H1 (cell line): Measurements from ENCODE around the gene PFKP. TPM values are rescaled to one million over a fixed set of nuclear protein-coding genes. Genes with fewer than 3 reads are reported as not detected.

ENCODE experiments used
- CTCF ChIA-PET: fragments of 300-600 bp; sonication (Branson Sonifier 250); formaldehyde crosslinking; loops from one replicate; lab custom pipeline; 2021; ENCODE audit not compliant: partially characterized antibody; lab: Charles Lee
- POLR2A ChIA-PET: fragments of 300-600 bp; sonication (Branson Sonifier 250); formaldehyde crosslinking; loops from one replicate; lab custom pipeline; 2021; ENCODE audit warnings: inconsistent platforms; ENCODE audit not compliant: partially characterized antibody; lab: Charles Lee
- DNase-seq, 2 experiments: peaks; one replicate each; pipeline versions ENCODE4 v3.0.0 to v3.0.0-alpha.2; 2010 to 2022; ENCODE audit warnings: low spot score in 2 of 2, low read depth in 1 of 2, mixed read lengths in 1 of 2
- FAIRE-seq: peaks from 2 replicates; lab custom pipeline; 2011; peaks lifted over from hg19 to GRCh38; lab: Jason Lieb, UNC
- H2AFZ ChIP-seq: 2 replicates; pipeline ENCODE4 v1.8.1; 2012; ENCODE audit warnings: low read length, inconsistent platforms
- H2AK5ac ChIP-seq: 2 replicates; pipeline ENCODE4 v1.6.1; 2013; ENCODE audit warnings: low read depth, low read length
- H2BK120ac ChIP-seq: replicated peaks from 2 replicates; pipeline ENCODE3; 2013; ENCODE audit warnings: low read depth, low read length, inconsistent platforms
- H2BK12ac ChIP-seq: 2 replicates; pipeline ENCODE4 v1.6.1; 2013; ENCODE audit warnings: low read depth, low read length
- H2BK15ac ChIP-seq: 2 replicates; pipeline ENCODE4 v1.6.1; 2013; ENCODE audit warnings: low read length
- H2BK20ac ChIP-seq: 2 replicates; pipeline ENCODE4 v1.6.1; 2013; ENCODE audit warnings: low read length
- H2BK5ac ChIP-seq: 2 replicates; pipeline ENCODE4 v1.6.1; 2013; ENCODE audit warnings: low read depth, low read length
- H3K14ac ChIP-seq: 2 replicates; pipeline ENCODE4 v1.6.1; 2013; ENCODE audit warnings: inconsistent platforms; ENCODE audit not compliant: insufficient read length
- H3K18ac ChIP-seq: 2 replicates; pipeline ENCODE4 v1.6.1; 2013; ENCODE audit warnings: low read length; ENCODE audit errors: extremely low read depth
- H3K23ac ChIP-seq: 2 replicates; pipeline ENCODE4 v1.6.1; 2013; ENCODE audit warnings: inconsistent platforms; ENCODE audit not compliant: insufficient read length
- H3K23me2 ChIP-seq: 2 replicates; pipeline ENCODE4 v1.6.1; 2013; ENCODE audit warnings: low read depth, low read length
- H3K27ac ChIP-seq: 2 replicates; pipeline ENCODE4 v1.6.1; 2011; ENCODE audit warnings: low read depth, low read length, inconsistent platforms
- H3K27me3 ChIP-seq, 4 experiments: replicated peaks in 1 of 4; 1 replicate in 1 of 4; 2 replicates in 3 of 4; pipeline versions ENCODE4 v1.6.1 to v1.8.1; 2011 to 2013; ENCODE audit warnings: low read length in 3 of 4, mild to moderate bottlenecking in 3 of 4, inconsistent platforms in 2 of 4, mixed read lengths in 2 of 4, moderate library complexity in 1 of 4; ENCODE audit not compliant: control insufficient read depth in 3 of 4, insufficient read depth in 3 of 4; ENCODE audit errors: extremely low read depth in 1 of 4
- H3K36me3 ChIP-seq, 4 experiments: 2 replicates each; pipeline versions ENCODE4 v1.6.1 to v1.8.1; 2011 to 2013; ENCODE audit warnings: mild to moderate bottlenecking in 4 of 4, low read length in 3 of 4, moderate library complexity in 2 of 4, control low read depth in 1 of 4, inconsistent platforms in 1 of 4; ENCODE audit not compliant: insufficient read depth in 4 of 4, control insufficient read depth in 2 of 4
- H3K4ac ChIP-seq: replicated peaks from 2 replicates; pipeline ENCODE3; 2013; ENCODE audit warnings: low read length, low read depth, mixed read lengths, inconsistent platforms; ENCODE audit not compliant: insufficient read length
- H3K4me1 ChIP-seq, 4 experiments: replicated peaks in 1 of 4; 1 replicate in 1 of 4; 2 replicates in 3 of 4; pipeline versions ENCODE4 v1.6.1 to v1.8.1; 2011 to 2013; ENCODE audit warnings: low read length in 3 of 4, inconsistent platforms in 2 of 4, mixed read lengths in 1 of 4; ENCODE audit not compliant: insufficient read depth in 4 of 4, control insufficient read depth in 3 of 4
- H3K4me2 ChIP-seq, 2 experiments: 2 replicates each; pipeline versions ENCODE4 v1.6.1 to v1.8.1; 2011 to 2013; ENCODE audit warnings: low read depth in 2 of 2, low read length in 2 of 2, control low read depth in 1 of 2, inconsistent platforms in 1 of 2, mild to moderate bottlenecking in 1 of 2; ENCODE audit not compliant: insufficient read depth in 1 of 2
- H3K4me3 ChIP-seq, 4 experiments: fragments of 200-600, 300-600 bp in 1 of 4; sonication (generic), shearing (Covaris generic), sonication (Bioruptor Twin) in 1 of 4; 2 replicates each; pipeline versions ENCODE4 v1.5.1 to v1.8.1; 2011 to 2016; ENCODE audit warnings: low read length in 4 of 4, low read depth in 3 of 4, control low read depth in 2 of 4, inconsistent platforms in 2 of 4, mild to moderate bottlenecking in 2 of 4, mixed read lengths in 1 of 4, moderate library complexity in 1 of 4; ENCODE audit not compliant: insufficient read depth in 2 of 4; ENCODE audit errors: extremely low read depth in 1 of 4
- H3K56ac ChIP-seq: replicated peaks from 2 replicates; pipeline ENCODE3; 2013; ENCODE audit warnings: low read depth, mild to moderate bottlenecking, mixed read lengths, low read length, inconsistent platforms; ENCODE audit not compliant: insufficient read length
- H3K79me1 ChIP-seq: 2 replicates; pipeline ENCODE4 v1.6.1; 2013; ENCODE audit warnings: low read depth, low read length, control low read depth
- H3K79me2 ChIP-seq, 2 experiments: 2 replicates each; pipeline versions ENCODE4 v1.6.1 to v1.8.1; 2012 to 2013; ENCODE audit warnings: low read length in 2 of 2, mild to moderate bottlenecking in 2 of 2, inconsistent platforms in 1 of 2; ENCODE audit not compliant: insufficient read depth in 2 of 2, control insufficient read depth in 1 of 2
- H3K9ac ChIP-seq, 4 experiments: replicated peaks in 1 of 4; 1 replicate in 1 of 4; 2 replicates in 3 of 4; pipeline versions ENCODE4 v1.6.1 to v1.8.1; 2011 to 2013; ENCODE audit warnings: low read depth in 3 of 4, low read length in 3 of 4, control low read depth in 2 of 4, mild to moderate bottlenecking in 2 of 4, moderate library complexity in 2 of 4, inconsistent platforms in 1 of 4; ENCODE audit errors: extremely low read depth in 1 of 4
- H3K9me3 ChIP-seq, 2 experiments: 2 replicates each; pipeline versions ENCODE4 v1.6.1 to v1.8.1; 2012 to 2013; ENCODE audit warnings: mild to moderate bottlenecking in 2 of 2, moderate library complexity in 2 of 2, control low read depth in 1 of 2, inconsistent platforms in 1 of 2, low read depth in 1 of 2, low read length in 1 of 2, mixed read lengths in 1 of 2; ENCODE audit not compliant: insufficient read depth in 2 of 2
- H4K20me1 ChIP-seq, 2 experiments: replicated peaks in 1 of 2; 2 replicates each; pipeline versions ENCODE3 to v1.8.1; 2011 to 2013; ENCODE audit warnings: inconsistent platforms in 2 of 2, low read length in 2 of 2, mild to moderate bottlenecking in 1 of 2; ENCODE audit not compliant: insufficient read depth in 2 of 2, control insufficient read depth in 1 of 2
- H4K5ac ChIP-seq: 2 replicates; pipeline ENCODE4 v1.6.1; 2013; ENCODE audit warnings: low read length, low read depth, mixed read lengths, inconsistent platforms; ENCODE audit not compliant: insufficient read length
- H4K8ac ChIP-seq: 2 replicates; pipeline ENCODE4 v1.8.0; 2013; ENCODE audit warnings: mild to moderate bottlenecking, moderate library complexity, low read length, inconsistent platforms; ENCODE audit not compliant: insufficient read depth; ENCODE audit errors: extremely low read depth
- H4K91ac ChIP-seq: replicated peaks from 2 replicates; pipeline ENCODE3; 2013; ENCODE audit warnings: low read length, mixed read lengths, inconsistent platforms; ENCODE audit not compliant: insufficient read length
- BRCA1 ChIP-seq: IDR thresholded peaks from 2 replicates; pipeline ENCODE4 v1.6.1; 2012; ENCODE audit warnings: low read depth, low read length, improper control_type of control experiment
- E2F6 ChIP-seq: IDR thresholded peaks from 2 replicates; pipeline ENCODE4 v1.6.1; 2012; ENCODE audit warnings: inconsistent platforms
- GABPA ChIP-seq: IDR thresholded peaks from 2 replicates; pipeline ENCODE4 v1.6.1; 2011; ENCODE audit warnings: mild to moderate bottlenecking, low read length, moderate library complexity, borderline replicate concordance; ENCODE audit not compliant: insufficient read depth
- MAX ChIP-seq: IDR thresholded peaks from 2 replicates; pipeline ENCODE4 v1.6.1; 2012; ENCODE audit warnings: inconsistent platforms
- SIRT6 ChIP-seq: IDR thresholded peaks from one replicate; pipeline ENCODE4 v1.7.1; 2012; ENCODE audit warnings: low read length, inconsistent platforms
- SIX5 ChIP-seq: IDR thresholded peaks from 2 replicates; pipeline ENCODE4 v1.6.1; 2011; ENCODE audit warnings: mild to moderate bottlenecking, low read depth, low read length
- TAF7 ChIP-seq: optimal IDR thresholded peaks from 2 replicates; pipeline ENCODE3; 2011; ENCODE audit warnings: low read depth, mild to moderate bottlenecking, inconsistent platforms, low read length, moderate library complexity, borderline replicate concordance
- WGBS, 2 experiments: shearing (Covaris generic) in 1 of 2; methylation state at CpG; one replicate each; pipeline versions ENCODE4 v1.1.6 to v1.1.7; 2013 to 2015; ENCODE audit warnings: low lambda C conversion rate in 2 of 2, mixed read lengths in 2 of 2, inconsistent platforms in 1 of 2, low coverage in 1 of 2, missing lambda C conversion rate in 1 of 2; ENCODE audit not compliant: insufficient replicate concordance in 2 of 2, insufficient coverage in 1 of 2, insufficient read length in 1 of 2; ENCODE audit errors: extremely low coverage in 1 of 2, missing lambda C conversion rate in 1 of 2; 5-methylcytosine and 5-hydroxymethylcytosine counted together
- polyA plus RNA-seq, 7 experiments: library from polyadenylated mRNA; depleted of rRNA in 3 of 7; stranded (reverse) in 5 of 7; unstranded in 2 of 7; fragments of >200 nt in 5 of 7; fragments of 200-250 nt in 2 of 7; gene quantifications; 1 replicate in 5 of 7; 2 replicates in 1 of 7; 4 replicates in 1 of 7; pipeline versions ENCODE4 v1.2.1 to v1.2.3, GENCODE V29; 2011 to 2013; ENCODE audit warnings: missing spikeins in 2 of 7, mixed read lengths in 2 of 7
- total RNA-seq: library from RNA; stranded (reverse); fragmentation: NEBNext Ultra II Directional; extraction: Animal tissue kit (Norgen Biotek cat#: 25700); gene quantifications from 2 replicates; pipeline ENCODE4 v1.2.1, GENCODE V29; 2021

The PFKP gene
- total and polyA plus RNA-seq, 2 of the 8 experiments (the other 6 are each of a cell fraction or from before 2014, with no cell fraction given), result 51.2 to 128 TPM

DNA sequence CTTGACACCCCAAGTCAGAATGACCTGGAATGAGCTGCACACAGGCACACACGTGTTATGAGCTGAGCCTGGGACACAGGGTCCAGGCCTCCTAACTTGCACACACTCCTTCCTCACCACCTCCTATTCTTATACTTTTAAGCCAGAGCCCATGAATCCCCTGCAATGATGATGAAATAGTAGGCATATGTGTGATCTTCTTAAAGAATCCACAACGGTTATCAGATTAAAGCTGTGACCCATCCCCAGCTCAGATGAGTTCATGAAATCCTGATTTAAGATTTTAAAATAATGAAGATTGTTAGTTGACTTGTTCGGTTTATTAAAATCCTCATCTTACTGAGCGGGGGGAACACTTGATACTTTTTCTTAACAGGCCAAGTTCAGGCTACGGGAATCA, 66.6 kb downstream of the PFKP start:
- Histone ChIP-seq H3K27ac (no peak overlapping the region), H3K4me1 (no peaks in the 10 kb centered on the region), H3K4me2 (no peak overlapping the region), H2AFZ (no peak overlapping the region), H4K8ac (no peak overlapping the region), H3K27me3 (no peaks in the 10 kb centered on the region), H3K36me3 (peaks cover 22 to 88% (median 68%) of the 10 kb centered on the region in 4 experiments), H3K23ac (no peak overlapping the region), H3K4me3 (no peak overlapping the region), H2BK20ac (no peak overlapping the region), H3K9me3 (no peaks in the 10 kb centered on the region), H3K23me2 (no peaks in the 10 kb centered on the region), H3K9ac (no peak overlapping the region), H3K14ac (no peak overlapping the region), H3K4ac (no peak overlapping the region), H4K91ac (no peak overlapping the region), H3K79me1 (no peaks in the 10 kb centered on the region), H3K79me2 (no peaks in the 10 kb centered on the region), H2AK5ac (no peak overlapping the region), H4K5ac (no peak overlapping the region), H2BK120ac (no peak overlapping the region), H3K56ac (no peak overlapping the region), H2BK5ac (no peak overlapping the region), H4K20me1 (peaks cover 2 to 3% of the 10 kb centered on the region in 2 experiments)
- DNase-seq (no peak), FAIRE-seq (no peak)
- POLR2A ChIA-PET, result interaction anchor here (0.6 to 1.5 kb wide), 3 partner anchors 12 to 1437 kb away, joined by 3 read pairs; no protein-coding TSS in a partner anchor
- 76% methylated on average over 5 of the region's 5 CpGs; no CpG with 5 or more reads in 1 of the 2 experiments for WGBS, 2 experiments
- TF ChIP-seq SIX5, result no peak
- TF ChIP-seq MAX, result no peak
- TF ChIP-seq TAF7, result no peak
- no peak for TF ChIP-seq SIRT6
- TF ChIP-seq E2F6, result no peak
- TF ChIP-seq BRCA1, result no peak
- TF ChIP-seq GABPA, result no peak
- TF ChIP-seq, all 59 proteins: peak for 0
- Histone ChIP-seq H3K18ac (no peak overlapping the region), H2BK12ac (no peak overlapping the region), H2BK15ac (no peak overlapping the region)
- CTCF ChIA-PET, result interaction anchor here (0.6 to 7.5 kb wide), 3 partner anchors 9 to 35 kb away, joined by 3 to 47 read pairs (median 4); no protein-coding TSS in a partner anchor
